ENCODE measurements around the gene CEP78.

CEP78 gene

GRCh38 chr9:78292026-78292425, 56.2 kb downstream of the CEP78 start:
- DNase-seq (ENCODE audit: low read depth): no peak

DNA sequence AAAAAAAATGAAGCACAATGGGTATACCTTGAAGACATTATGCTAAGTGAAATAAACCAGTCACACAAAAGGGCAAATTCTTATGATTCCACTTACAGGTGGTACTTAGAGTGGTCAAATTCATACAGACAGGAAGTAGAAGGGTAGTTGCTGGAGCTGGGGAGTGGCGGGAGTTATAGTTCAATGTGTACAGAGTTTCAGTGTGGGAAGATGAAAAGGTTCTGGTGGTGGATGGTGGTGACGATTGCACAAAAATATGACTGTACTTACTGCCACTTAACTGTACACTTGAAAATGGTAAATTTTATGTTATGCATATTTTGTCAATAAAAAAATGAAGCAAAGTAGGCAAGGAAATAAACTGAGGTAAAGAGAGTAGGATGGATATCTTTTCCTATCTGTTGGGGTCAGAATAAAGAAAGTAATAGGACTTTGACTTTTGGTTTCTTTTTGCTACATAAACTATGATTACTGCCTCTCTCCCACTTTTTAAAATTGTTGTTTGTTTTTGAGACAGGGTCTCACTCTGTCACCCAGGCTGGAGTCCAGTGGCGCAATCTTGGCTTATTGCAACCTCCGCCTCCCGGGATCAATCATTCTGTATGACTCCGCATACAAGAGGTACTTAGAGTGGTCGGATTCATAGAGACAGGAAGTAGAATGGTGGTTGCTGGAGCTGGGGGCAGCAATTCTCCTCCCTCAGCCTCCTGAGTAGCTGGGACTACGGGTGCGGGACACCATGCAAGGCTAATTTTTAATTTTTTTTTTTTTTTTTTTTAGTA, 57.0 kb downstream of the CEP78 start:
- no peak overlapping the region for H3K4me3 ChIP-seq (ENCODE audit: low read depth, low read length)
- no peak for TF ChIP-seq CTCF (IDR thresholded peaks at IDR 0.05; ENCODE audit: control insufficient read depth, extremely low read depth, insufficient read depth)
- DNase-seq (ENCODE audit: low read depth): no peak

More at GRCh38 chr9:78292026-78292425, 56.2 kb downstream of the CEP78 start:
- H3K4me3 ChIP-seq (ENCODE audit: low read depth, low read length): no peak overlapping the region
- TF ChIP-seq CTCF (IDR thresholded peaks at IDR 0.05; ENCODE audit: control insufficient read depth, extremely low read depth, insufficient read depth): no peak

DNA sequence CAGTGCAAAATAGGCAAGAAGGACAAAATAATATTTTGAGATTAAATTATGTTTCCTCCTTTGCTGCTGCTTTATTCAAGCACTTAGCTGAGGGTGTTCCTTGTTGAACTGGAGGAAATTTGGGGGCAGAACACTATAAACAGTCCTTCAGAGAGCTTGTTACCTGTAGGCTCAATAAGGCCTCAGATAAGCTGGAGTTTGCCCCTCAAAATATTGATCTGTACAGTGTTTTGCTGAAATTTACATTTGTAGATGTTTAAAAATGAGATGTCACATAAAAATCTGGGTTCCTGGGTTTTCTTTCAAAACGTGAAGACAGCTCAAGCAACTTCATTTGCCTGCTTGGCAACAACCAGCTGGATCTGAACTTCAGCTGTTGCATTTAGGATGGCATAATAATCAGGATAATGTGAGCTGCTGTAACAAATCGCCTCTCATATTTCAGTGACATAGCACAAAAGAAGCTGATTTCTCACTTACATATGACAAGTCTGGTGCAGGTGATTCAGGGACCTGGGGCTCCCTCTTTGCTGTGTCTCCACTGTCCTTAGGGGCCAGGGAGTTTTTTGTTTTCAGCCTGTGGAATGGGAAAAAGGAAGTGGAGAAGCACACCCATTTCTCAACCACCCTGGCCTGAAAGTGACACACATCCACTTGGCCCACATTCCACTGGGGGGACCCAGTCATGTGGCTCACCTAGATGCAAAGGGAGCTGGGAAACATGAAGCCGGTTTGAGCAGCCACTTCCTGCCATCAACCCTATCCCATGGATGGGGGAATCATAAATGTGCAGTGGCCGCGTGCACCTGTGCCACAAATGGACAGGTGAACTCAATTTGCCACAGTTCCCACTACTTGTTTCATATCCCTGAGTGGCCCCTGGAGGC, 58.7 kb downstream of the CEP78 start:
- TF ChIP-seq CTCF (IDR thresholded peaks at IDR 0.05; ENCODE audit: control insufficient read depth, extremely low read depth, insufficient read depth): no peak
- no peak overlapping the region for H3K4me3 ChIP-seq (ENCODE audit: low read depth, low read length)
- no peak for DNase-seq (ENCODE audit: low read depth)

DNA sequence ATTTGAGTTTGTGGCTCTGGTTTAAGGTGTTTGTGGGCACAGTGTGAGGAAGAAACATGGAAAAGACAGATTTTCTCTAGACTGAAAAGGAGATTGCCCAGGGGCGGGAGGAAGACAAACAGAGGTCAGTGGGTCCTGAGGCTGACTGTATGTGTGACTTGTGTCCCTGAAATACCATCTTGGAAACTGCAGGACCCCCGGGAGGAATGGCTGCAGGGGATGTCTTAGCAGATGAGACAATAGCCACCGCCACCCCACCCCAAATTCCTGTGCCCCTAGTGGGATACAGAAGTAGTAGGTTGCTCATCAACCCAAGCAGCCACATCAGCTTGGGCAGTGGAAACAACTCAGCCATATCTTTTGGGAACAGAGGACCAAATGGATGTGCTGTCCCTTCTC, 59.3 kb downstream of the CEP78 start:
- DNase-seq (ENCODE audit: low read depth): no peak
- no peak for TF ChIP-seq CTCF (IDR thresholded peaks at IDR 0.05; ENCODE audit: control insufficient read depth, extremely low read depth, insufficient read depth)
- no peak overlapping the region for H3K4me3 ChIP-seq (ENCODE audit: low read depth, low read length)

GRCh38 chr9:78295731-78296130, 59.9 kb downstream of the CEP78 start:
- H3K4me3 ChIP-seq (ENCODE audit: low read depth, low read length): peak overlapping the region; percentile 88
- no peak for DNase-seq (ENCODE audit: low read depth)
- no peak for TF ChIP-seq CTCF (IDR thresholded peaks at IDR 0.05; ENCODE audit: control insufficient read depth, extremely low read depth, insufficient read depth)

GRCh38 chr9:78296201-78296892, 60.5 kb downstream of the CEP78 start:
- TF ChIP-seq CTCF (IDR thresholded peaks at IDR 0.05; ENCODE audit: control insufficient read depth, extremely low read depth, insufficient read depth): no peak
- H3K4me3 ChIP-seq (ENCODE audit: low read depth, low read length): peak overlapping the region; percentile 88
- peak; percentile 82 for DNase-seq (ENCODE audit: low read depth)

Data from LNCaP clone FGC (cell line).